GM12865 (cell line): ENCODE measurements around the gene OXLD1.

Experiments used
- DNase-seq: peaks from one replicate; pipeline ENCODE4 v3.0.0; 2010; ENCODE audit warnings: low read depth
- H3K4me3 ChIP-seq: 2 replicates; pipeline ENCODE4 v1.5.1; 2011; ENCODE audit warnings: mild to moderate bottlenecking, low read depth, low read length, control low read depth
- CTCF ChIP-seq: IDR thresholded peaks from 2 replicates; pipeline ENCODE4 v1.5.1; 2011; ENCODE audit warnings: low read length, control low read depth, low read depth, inconsistent platforms; ENCODE audit not compliant: insufficient read depth; ENCODE audit errors: missing control alignments

OXLD1 gene

GRCh38 chr17:81667754-81668153 lies 1.3 kb upstream of the OXLD1 start:
- H3K4me3 ChIP-seq, result peak overlapping the region; percentile 43
- DNase-seq, result no peak
- no peak for TF ChIP-seq CTCF

DNA sequence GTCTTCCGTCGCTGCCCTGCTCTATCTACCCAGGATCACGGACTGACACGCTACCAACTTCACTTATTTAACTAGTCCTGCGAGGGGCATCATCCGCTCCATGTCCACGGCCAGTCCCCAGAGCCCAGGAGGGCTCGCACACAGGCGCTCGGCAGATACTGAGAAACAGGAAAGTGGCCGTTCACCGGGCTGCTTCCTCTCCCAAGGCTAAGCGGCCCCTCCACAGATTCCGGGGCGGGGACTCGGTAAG lies 388 bp downstream of the OXLD1 start:
- no peak for TF ChIP-seq CTCF
- H3K4me3 ChIP-seq, result peak overlapping the region; percentile 99
- no peak for DNase-seq

GRCh38 chr17:81665205-81666091 lies 957 bp downstream of the OXLD1 start:
- no peak for TF ChIP-seq CTCF
- DNase-seq, result peak; percentile 82
- peak overlapping the region; percentile 99 for H3K4me3 ChIP-seq

GRCh38 chr17:81664051-81664470 lies 2.3 kb downstream of the OXLD1 start:
- no peak overlapping the region for H3K4me3 ChIP-seq
- DNase-seq, result no peak
- no peak for TF ChIP-seq CTCF

- TF ChIP-seq CTCF, result no peak
- H3K4me3 ChIP-seq, result no peak overlapping the region
- no peak for DNase-seq
Observed at GRCh38 chr17:81662002-81662401, 4.4 kb downstream of the OXLD1 start.

GRCh38 chr17:81660441-81660840 lies 6.0 kb downstream of the OXLD1 start:
- no peak for TF ChIP-seq CTCF
- no peak for DNase-seq
- H3K4me3 ChIP-seq, result no peak overlapping the region

GRCh38 chr17:81659038-81659437 lies 7.4 kb downstream of the OXLD1 start:
- H3K4me3 ChIP-seq, result no peak overlapping the region
- no peak for DNase-seq

More at GRCh38 chr17:81659038-81659437, 7.4 kb downstream of the OXLD1 start:
- no peak for TF ChIP-seq CTCF
